GM10248 (cell line): Measurements from ENCODE around the gene GRHPR.
"Not testable (repeated sequence)": the region's sequence is repeated elsewhere in the genome, so short reads cannot be mapped to it uniquely, and the experiment has no call there.

ENCODE experiments used
- CTCF ChIA-PET: fragments of 300-600 bp; sonication (Branson Sonifier 250); formaldehyde crosslinking; extraction: SDS; loops from one replicate; lab custom pipeline; 2021; ENCODE audit warnings: antibody characterized with exemption; lab: Yijun Ruan, JAX
- POLR2A ChIA-PET: fragments of 350-650 bp; sonication (Branson Sonifier 250); formaldehyde crosslinking; extraction: SDS; loops from one replicate; lab custom pipeline; 2020; ENCODE audit warnings: antibody characterized with exemption; lab: Yijun Ruan, JAX
- DNase-seq: peaks from one replicate; pipeline ENCODE4 v3.0.0; 2012; ENCODE audit errors: extremely low spot score
- CTCF ChIP-seq: IDR thresholded peaks from 2 replicates; pipeline ENCODE4 v1.5.1; 2012; ENCODE audit warnings: mild to moderate bottlenecking, low read depth; ENCODE audit errors: extremely low read depth, missing control alignments, control extremely low read depth

GRHPR gene

GRCh38 chr9:37465249-37466036 lies 42.9 kb downstream of the GRHPR start, which contains the start of gene ZBTB5:
Gene ZBTB5 (minus strand): TSS chr9:37465450. CDS start chr9:37442551, 22,899 bp downstream.
- POLR2A ChIA-PET = interaction anchor here (0.6 to 1.5 kb wide), 12 partner anchors 16 to 610 kb away, joined by 3 to 10 read pairs (median 4); partner anchors contain the start of gene POLR1E
- peak; percentile 97 for DNase-seq
- CTCF ChIA-PET = interaction anchor here (1.2 to 1.6 kb wide), 4 partner anchors 10 to 19 kb away, joined by 3 read pairs; no protein-coding TSS in a partner anchor
- no peak for TF ChIP-seq CTCF

- POLR2A ChIA-PET = interaction anchor here (1.4 to 1.5 kb wide), 4 partner anchors 16 to 21 kb away, joined by 3 to 4 read pairs (median 4); partner anchors contain the start of gene POLR1E
- peak; percentile 36 for DNase-seq
- CTCF ChIA-PET = interaction anchor here (1.1 to 1.6 kb wide), 5 partner anchors 10 to 18 kb away, joined by 3 to 4 read pairs (median 3); no protein-coding TSS in a partner anchor
- no peak for TF ChIP-seq CTCF
Measured at GRCh38 chr9:37466037-37466709, 43.7 kb downstream of the GRHPR start.

GRCh38 chr9:37467530-37467929 lies 45.0 kb downstream of the GRHPR start:
- DNase-seq, POLR2A ChIA-PET, CTCF ChIA-PET: not testable (repeated sequence)

GRCh38 chr9:37468620-37469019 lies 46.1 kb downstream of the GRHPR start:
- no peak for TF ChIP-seq CTCF
- CTCF ChIA-PET = no interaction called here
- DNase-seq = no peak
- POLR2A ChIA-PET = no interaction called here

- CTCF ChIA-PET = no interaction called here
- DNase-seq = no peak
- POLR2A ChIA-PET = no interaction called here
- TF ChIP-seq CTCF = no peak
Measured at GRCh38 chr9:37471942-37472684, 49.6 kb downstream of the GRHPR start.

GRCh38 chr9:37473982-37474381 lies 51.5 kb downstream of the GRHPR start:
- POLR2A ChIA-PET, CTCF ChIA-PET, DNase-seq: not testable (repeated sequence)

- ChIA-PET POLR2A (no interaction called here), CTCF (no interaction called here)
- no peak for DNase-seq
Measured at GRCh38 chr9:37474438-37474837, 51.9 kb downstream of the GRHPR start.

More at GRCh38 chr9:37474438-37474837, 51.9 kb downstream of the GRHPR start:
- no peak for TF ChIP-seq CTCF
